GM18511 (cell line): ENCODE results near the gene TFIP11.

Experiments
- ATAC-seq: cut with Tn5 transposase; IDR thresholded peaks from one replicate; pipeline ENCODE4 v1.9.1; 2021; ENCODE audit warnings: mild to moderate bottlenecking, moderate library complexity; ENCODE audit not compliant: unreplicated experiment

The TFIP11 gene

GRCh38 chr22:26450453-26451185 lies 61.7 kb downstream of the TFIP11 start:
- ATAC-seq: no peak

- no peak for ATAC-seq
These were observed 63.3 kb downstream of the TFIP11 start for GRCh38 chr22:26448941-26449340.

DNA sequence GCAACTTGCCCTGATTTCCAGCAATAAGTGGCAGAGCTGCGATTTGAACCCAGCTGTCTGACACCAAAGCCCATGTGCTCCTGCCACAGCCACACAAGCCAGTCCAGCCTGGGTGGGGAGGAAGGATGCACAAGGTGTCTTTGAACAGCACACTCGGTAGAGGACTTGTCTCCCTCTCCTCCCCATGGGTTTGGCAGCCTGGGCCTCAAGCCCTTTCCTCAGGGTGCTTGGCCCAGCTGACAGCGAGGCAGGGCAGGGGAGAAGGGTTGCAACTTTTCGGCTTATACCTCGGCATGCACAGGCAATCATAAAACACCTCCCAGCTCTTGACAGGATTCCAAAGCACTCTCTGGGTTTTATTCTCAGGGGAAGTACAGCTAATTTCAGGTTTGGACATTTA lies 63.9 kb downstream of the TFIP11 start:
- no peak for ATAC-seq

- ATAC-seq: no peak
These were observed 64.5 kb downstream of the TFIP11 start for GRCh38 chr22:26447584-26448329.

GRCh38 chr22:26446808-26447515 lies 65.3 kb downstream of the TFIP11 start:
- no peak for ATAC-seq

DNA sequence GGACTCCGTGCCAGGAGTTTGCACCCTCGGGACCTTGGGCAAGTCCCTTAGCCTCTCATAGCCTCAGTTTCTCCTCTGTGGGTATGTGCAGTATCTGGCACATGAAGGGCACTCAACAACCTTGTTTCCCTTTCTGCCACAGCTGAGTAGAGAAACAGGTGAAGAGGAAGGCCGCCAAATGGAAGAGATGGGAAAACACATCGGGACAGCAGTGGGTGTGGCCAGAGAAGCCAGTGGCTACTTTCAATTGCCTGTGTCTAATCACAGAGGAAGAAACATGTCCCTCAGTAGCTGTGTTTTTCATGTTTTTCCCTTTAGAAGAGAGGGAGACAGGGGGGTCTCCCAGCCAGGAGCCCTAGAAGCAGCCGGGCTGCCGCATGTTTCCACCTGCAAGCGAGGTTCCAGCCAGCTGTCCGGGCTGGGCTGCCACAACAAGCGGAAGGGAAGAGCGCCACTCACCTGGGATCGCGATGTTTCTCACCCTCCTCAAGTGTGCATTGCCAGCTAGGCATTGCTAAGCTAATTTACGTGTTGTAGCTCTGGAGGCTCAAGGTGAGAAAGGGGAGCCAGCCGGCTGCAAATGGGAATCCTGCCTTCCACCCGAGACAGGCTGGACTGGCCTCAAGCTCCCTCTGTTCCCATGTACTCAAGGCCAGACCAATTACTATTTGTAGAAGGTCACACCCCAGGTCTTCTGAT lies 66.5 kb downstream of the TFIP11 start:
- ATAC-seq: no peak

- ATAC-seq: no peak
These were observed 67.5 kb downstream of the TFIP11 start for GRCh38 chr22:26444777-26445176.

- no peak for ATAC-seq
These were observed 68.2 kb downstream of the TFIP11 start for GRCh38 chr22:26443901-26444690.

DNA sequence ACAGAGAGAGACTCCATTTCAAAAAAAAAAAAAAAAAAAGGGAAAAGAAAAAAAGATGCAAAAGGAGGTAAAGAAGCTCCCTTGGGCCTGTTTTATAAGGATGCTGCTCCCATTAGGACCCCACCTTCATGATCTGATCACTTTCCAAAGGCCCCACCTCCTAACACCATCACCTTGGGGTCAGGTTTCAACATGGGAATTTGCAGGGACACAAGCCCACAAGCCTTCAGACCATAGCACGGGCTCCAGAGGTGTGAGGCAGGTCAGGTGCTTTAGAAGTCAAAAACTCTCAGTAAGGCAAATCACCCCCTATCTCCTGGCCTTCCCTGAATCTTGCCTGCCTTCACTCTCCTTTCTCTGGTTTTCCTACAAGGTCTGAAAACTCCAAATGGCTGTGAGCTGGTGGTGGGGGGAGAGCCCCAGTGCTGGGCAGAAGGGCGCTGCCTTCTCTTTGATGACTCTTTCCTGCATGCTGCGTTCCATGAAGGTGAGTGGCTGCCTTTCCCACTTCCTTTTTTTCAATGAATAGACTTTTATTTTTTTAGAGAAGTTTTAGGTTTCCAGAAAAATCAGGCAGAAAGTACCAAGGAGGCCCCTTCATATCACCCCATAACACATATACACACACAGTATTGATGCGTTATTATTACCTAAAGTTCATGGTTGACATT lies 70.1 kb downstream of the TFIP11 start:
- no peak for ATAC-seq
